Measurements from ENCODE around the gene ACSS1. TPM values are rescaled to one million over a fixed set of nuclear protein-coding genes. Genes with fewer than 3 reads are reported as not detected.

The ACSS1 gene
- total and polyA plus RNA-seq, 8 donors, result 7.0 to 135 (median 35.8) TPM

GRCh38 chr20:24978513-24978912 lies 79.4 kb downstream of the ACSS1 start:
- no peak overlapping the region for H3K27ac ChIP-seq
- WGBS, 5 donors, result 84 to 92% (median 87%) methylated on average over 8 of the region's 8 CpGs
- TF ChIP-seq EP300 (IDR thresholded peaks at IDR 0.05) (no peak), CTCF (IDR thresholded peaks at IDR 0.05) (no peak), POLR2A (IDR thresholded peaks at IDR 0.05) (no peak), POLR2AphosphoS5 (IDR thresholded peaks at IDR 0.05) (no peak)
- intact Hi-C loops (cut with DNase I; ENCODE audit: low total_unique reads), result no loop called here
- H3K27me3 ChIP-seq, result no peaks in the 10 kb centered on the region
- DNase-seq, result no peak
- no peak overlapping the region for H3K4me3 ChIP-seq
- H3K9me3 ChIP-seq, result peaks cover 0 to 17% (median 5%) of the 10 kb centered on the region in 4 donors
- peaks cover 0 to 12% (median 0%) of the 10 kb centered on the region in 4 donors for H3K4me1 ChIP-seq
- H3K36me3 ChIP-seq, result peaks cover 27 to 89% (median 72%) of the 10 kb centered on the region in 4 donors

DNA sequence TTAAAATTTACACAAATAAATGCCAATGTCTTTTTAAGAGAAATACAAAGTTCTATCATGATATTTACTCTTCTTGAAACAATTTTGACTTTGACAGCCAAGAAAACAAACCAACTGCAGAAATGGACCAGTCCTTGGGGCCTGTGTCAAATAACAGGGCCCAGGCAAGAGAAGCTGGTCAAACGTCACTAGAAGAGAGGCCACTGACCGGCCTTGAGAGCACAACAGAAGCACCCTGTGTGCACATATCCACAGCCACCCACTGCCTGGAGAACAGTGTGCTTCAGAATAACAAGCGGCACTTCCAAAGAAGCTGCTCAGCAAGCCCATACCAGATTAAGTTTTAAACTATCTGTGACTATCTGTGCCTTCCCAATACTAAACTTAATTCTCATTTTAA lies 80.1 kb downstream of the ACSS1 start:
- WGBS, 5 donors, result 82 to 95% (median 84%) methylated on average over 3 of the region's 3 CpGs
- no peak overlapping the region for H3K27ac ChIP-seq
- H3K4me1 ChIP-seq, result peaks cover 0 to 12% (median 0%) of the 10 kb centered on the region in 4 donors
- peaks cover 0 to 17% (median 5%) of the 10 kb centered on the region in 4 donors for H3K9me3 ChIP-seq
- intact Hi-C loops (cut with DNase I; ENCODE audit: low total_unique reads), result no loop called here
- no peaks in the 10 kb centered on the region for H3K27me3 ChIP-seq
- no peak for DNase-seq
- peaks cover 27 to 89% (median 74%) of the 10 kb centered on the region in 4 donors for H3K36me3 ChIP-seq
- no peak for TF ChIP-seq POLR2AphosphoS5 (IDR thresholded peaks at IDR 0.05)
- no peak for TF ChIP-seq POLR2A (IDR thresholded peaks at IDR 0.05)
- no peak for TF ChIP-seq EP300 (IDR thresholded peaks at IDR 0.05)
- H3K4me3 ChIP-seq, result no peak overlapping the region

- peaks cover 27 to 90% (median 74%) of the 10 kb centered on the region in 4 donors for H3K36me3 ChIP-seq
- intact Hi-C loops (cut with DNase I; ENCODE audit: low total_unique reads), result no loop called here
- peaks cover 0 to 17% (median 5%) of the 10 kb centered on the region in 4 donors for H3K9me3 ChIP-seq
- TF ChIP-seq POLR2AphosphoS5 (IDR thresholded peaks at IDR 0.05) (no peak), CTCF (IDR thresholded peaks at IDR 0.05) (no peak), EP300 (IDR thresholded peaks at IDR 0.05) (no peak), POLR2A (IDR thresholded peaks at IDR 0.05) (no peak)
- no peak overlapping the region for H3K27ac ChIP-seq
- no peak for DNase-seq
- WGBS, 5 donors, result 83 to 97% (median 93%) methylated on average over 1 of the region's 1 CpG
- no peak overlapping the region for H3K4me3 ChIP-seq
- H3K4me1 ChIP-seq, result peaks cover 0 to 12% (median 0%) of the 10 kb centered on the region in 4 donors
- no peaks in the 10 kb centered on the region for H3K27me3 ChIP-seq
Measured at GRCh38 chr20:24977336-24977735, 80.6 kb downstream of the ACSS1 start.

- H3K4me3 ChIP-seq, result no peak overlapping the region
- no peak for TF ChIP-seq CTCF (IDR thresholded peaks at IDR 0.05)
- TF ChIP-seq EP300 (IDR thresholded peaks at IDR 0.05), result no peak
- WGBS, 5 donors, result 71 to 100% (median 96%) methylated on average over 1 to 2 of the region's 2 CpGs
- no peaks in the 10 kb centered on the region for H3K4me1 ChIP-seq
- intact Hi-C loops (cut with DNase I; ENCODE audit: low total_unique reads), result no loop called here
- DNase-seq, result no peak
- no peaks in the 10 kb centered on the region for H3K27me3 ChIP-seq
- H3K9me3 ChIP-seq, result peaks cover 0 to 9% (median 5%) of the 10 kb centered on the region in 4 donors
- no peak overlapping the region for H3K27ac ChIP-seq
- peaks cover 56 to 92% (median 79%) of the 10 kb centered on the region in 4 donors for H3K36me3 ChIP-seq
Measured at GRCh38 chr20:24972341-24972740, 85.6 kb downstream of the ACSS1 start.

DNA sequence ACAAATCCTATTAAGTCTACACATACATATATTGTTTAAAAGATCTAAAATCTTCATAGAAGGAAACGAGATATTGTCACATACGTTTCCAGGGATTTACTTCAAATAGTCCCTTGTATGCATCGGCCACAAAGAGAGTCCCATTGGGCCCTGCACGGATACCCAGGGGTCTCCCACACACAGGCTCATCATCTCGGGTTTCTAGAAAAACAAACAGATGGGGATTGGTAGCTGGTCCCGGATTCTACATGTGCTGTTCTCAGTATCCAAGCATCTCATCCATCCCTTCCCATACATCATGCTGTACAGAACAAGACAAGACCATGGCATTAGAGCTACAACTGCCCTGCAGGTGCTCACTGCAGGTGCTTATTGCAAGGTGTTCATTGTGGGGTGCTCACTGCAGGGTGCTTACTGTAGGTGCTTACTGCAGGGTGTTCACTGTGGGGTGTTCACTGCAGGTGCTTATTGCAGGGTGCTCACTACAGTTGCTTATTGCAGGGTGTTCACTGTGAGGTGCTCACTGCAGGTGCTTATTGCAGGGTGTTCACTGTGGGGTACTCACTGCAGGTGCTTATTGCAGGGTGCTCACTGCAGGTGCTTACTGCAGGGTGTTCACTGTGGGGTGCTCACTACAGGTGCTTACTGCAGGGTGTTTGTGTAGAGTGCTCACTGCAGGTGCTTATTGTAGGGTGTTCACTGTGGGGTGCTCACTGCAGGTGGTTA lies 86.4 kb downstream of the ACSS1 start:
- no peaks in the 10 kb centered on the region for H3K27me3 ChIP-seq
- 85 to 90% (median 86%) methylated on average over 6 of the region's 6 CpGs for WGBS, 5 donors
- H3K9me3 ChIP-seq, result peaks cover 0 to 5% (median 3%) of the 10 kb centered on the region in 4 donors
- no peak overlapping the region for H3K4me3 ChIP-seq
- no peak for DNase-seq
- peaks cover 64 to 92% (median 79%) of the 10 kb centered on the region in 4 donors for H3K36me3 ChIP-seq
- intact Hi-C loops (cut with DNase I; ENCODE audit: low total_unique reads), result no loop called here
- TF ChIP-seq POLR2A (IDR thresholded peaks at IDR 0.05), result no peak
- no peak for TF ChIP-seq CTCF (IDR thresholded peaks at IDR 0.05)
- no peak for TF ChIP-seq POLR2AphosphoS5 (IDR thresholded peaks at IDR 0.05)
- TF ChIP-seq EP300 (IDR thresholded peaks at IDR 0.05), result no peak
- no peaks in the 10 kb centered on the region for H3K4me1 ChIP-seq
- H3K27ac ChIP-seq, result no peak overlapping the region

All from stomach (tissue), 9 donors.